GM18498 (cell line): ENCODE measurements around the gene FAM193A.

Experiments used
- ATAC-seq: cut with Tn5 transposase; IDR thresholded peaks from one replicate; pipeline ENCODE4 v1.9.1; 2021; ENCODE audit warnings: mild to moderate bottlenecking, moderate library complexity; ENCODE audit not compliant: unreplicated experiment

Gene FAM193A

GRCh38 chr4:2686379-2687265 is 150.2 kb downstream of the FAM193A start:
- ATAC-seq = no peak

DNA sequence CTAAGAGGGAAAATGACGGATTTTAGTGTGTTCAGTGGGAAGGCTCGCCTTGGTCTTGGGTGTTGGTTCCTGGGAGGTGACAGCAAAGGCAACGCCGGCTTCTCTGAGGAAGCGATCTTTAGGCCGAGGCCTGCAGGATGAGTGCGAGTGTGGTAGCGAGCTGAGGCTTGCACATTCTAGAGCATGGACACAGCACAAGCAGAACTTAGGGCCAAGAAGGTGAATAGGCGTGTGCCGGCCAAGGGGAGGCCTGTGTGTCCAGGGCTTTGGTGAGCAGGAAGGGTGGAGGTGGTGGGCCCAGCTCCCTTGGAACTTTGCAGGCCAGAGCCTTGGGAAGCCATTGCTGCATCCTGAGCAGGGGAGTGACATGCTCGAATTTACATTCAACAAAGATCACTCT is 151.8 kb downstream of the FAM193A start:
- no peak for ATAC-seq

DNA sequence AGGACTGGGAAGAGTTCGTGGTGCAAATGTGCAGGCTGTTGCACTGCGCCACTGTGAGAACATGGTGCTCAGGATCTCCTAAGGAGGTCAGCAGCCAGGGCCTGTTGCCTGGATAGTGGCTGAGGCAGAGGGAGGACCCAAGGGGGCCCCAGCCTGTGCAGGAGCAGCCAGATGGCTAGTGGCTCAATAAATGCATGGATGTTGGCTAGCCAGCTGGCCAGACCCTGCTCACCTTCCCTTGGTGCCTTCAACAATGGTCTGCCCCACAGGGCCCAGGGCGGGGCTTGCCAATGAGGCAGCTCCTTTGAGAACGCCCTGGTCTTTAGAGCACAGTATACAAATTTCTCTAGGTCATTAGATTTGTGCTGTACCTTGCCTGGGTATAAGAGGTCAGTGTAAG is 152.2 kb downstream of the FAM193A start:
- ATAC-seq = no peak

GRCh38 chr4:2689114-2689513 is 152.7 kb downstream of the FAM193A start:
- ATAC-seq = no peak

DNA sequence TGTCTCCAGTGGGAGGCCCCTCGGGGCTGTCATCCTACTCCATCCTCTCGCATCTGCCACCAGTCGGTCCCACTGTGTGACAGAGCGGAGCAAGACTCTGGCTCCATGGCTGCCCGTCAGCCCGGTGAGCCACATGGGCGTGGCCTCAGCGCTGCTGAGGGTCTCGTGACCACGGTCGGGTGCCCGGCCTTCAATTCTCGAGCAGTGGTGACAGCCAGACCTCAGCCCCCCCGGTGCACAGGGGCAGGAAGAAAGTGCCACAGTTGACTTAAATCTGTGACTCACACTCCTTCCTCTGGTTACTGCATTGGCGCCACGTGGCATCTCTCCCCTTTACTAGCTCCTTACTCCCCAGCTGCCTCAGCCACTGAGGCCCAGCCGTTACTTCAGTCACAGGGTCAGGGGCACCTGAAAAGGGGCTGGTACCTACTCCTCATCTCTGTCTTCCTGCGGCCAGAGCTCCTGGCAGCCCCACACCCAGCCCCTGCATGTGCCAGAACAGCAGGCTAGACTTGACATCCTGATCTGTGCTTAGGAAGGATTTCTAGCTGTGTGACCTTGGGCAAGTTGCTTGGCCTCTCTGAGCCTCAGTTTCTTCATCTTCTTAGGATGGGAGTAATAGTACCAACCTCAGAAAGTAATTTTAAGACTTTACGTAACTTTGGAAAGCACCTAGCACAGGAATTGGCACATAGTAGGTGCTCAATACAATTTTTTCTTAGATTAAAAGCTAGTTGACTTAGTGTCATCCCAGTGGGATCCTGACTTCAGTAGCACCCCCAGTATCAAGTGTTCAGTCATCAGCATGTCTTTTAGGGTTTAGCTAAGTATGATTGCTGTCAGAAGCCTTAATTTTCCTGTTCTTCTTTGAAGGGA is 153.6 kb downstream of the FAM193A start:
- peak; percentile 63 for ATAC-seq

GRCh38 chr4:2691313-2691712 is 154.9 kb downstream of the FAM193A start:
- no peak for ATAC-seq

DNA sequence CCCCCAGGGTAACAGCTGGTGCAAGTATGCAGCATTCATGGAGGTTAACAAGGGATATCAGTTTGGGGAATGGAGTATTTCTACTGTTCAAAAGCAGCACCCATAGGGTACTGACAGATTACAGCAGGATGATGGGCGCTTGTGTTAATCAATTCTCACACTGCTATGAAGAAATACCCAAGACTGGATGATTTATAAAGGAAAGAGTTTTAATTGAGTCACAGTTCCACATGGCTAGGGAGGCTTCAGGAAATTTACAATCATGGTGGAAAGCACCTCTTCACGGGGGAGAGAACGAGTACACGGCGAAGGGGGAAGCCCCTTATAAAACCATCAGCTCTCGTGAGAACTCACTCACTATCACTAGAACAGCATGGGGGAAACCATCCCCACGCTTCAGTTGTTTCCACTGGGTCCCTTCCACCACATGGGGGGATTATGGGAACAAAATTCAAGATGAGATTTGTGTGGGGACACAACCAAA is 155.5 kb downstream of the FAM193A start:
- ATAC-seq = no peak

DNA sequence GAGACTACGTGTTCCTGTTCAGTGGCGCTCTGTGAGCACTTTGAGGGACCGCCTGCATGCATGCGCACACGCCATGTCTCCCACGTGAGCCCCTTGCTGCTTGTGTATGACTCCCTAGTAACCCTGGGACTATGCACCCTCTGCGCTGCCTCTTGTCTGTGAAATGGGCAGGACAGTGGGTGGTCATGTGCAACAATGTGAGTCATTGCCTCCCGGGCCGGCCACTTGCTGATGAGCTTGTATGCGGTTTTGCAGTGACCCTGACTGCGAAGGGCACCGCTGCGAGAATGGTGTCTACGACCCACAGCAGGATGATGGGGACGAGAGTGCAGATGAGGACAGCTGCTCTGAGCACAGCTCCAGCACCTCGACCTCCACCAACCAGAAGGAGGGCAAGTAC is 158.2 kb downstream of the FAM193A start:
- no peak for ATAC-seq

DNA sequence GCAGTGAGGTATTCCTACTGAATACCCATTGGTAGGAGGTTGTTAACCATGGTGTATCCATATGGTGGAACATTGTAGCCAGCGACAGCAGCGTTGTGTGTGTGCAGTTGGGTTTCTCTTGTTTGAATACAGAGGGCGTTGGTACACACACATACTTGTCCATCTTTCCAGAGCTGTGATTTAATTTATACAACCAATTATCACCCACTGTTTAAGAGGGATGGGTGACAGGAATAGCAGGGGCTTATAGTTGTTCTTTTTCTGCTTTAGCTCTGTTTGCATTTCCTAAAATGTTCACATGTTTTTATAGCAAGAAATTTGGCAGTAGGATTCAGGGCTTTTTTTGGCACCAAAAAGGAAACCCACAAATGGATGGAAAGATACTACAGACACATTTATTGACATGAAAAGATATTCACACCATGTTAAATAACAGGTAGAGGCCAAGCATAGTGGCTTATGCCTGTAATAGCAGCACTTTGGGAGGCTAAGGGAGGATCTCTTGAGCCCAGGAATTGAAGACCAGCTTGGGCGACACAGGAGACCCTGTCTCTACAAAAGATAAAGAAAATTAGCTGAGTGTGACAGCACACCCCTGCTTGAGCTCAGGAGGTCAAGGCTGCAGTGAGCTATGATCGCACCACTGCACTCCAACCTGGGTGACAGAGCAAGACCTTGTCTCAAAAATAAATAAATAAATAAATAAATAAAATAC is 159.1 kb downstream of the FAM193A start:
- no peak for ATAC-seq

DNA sequence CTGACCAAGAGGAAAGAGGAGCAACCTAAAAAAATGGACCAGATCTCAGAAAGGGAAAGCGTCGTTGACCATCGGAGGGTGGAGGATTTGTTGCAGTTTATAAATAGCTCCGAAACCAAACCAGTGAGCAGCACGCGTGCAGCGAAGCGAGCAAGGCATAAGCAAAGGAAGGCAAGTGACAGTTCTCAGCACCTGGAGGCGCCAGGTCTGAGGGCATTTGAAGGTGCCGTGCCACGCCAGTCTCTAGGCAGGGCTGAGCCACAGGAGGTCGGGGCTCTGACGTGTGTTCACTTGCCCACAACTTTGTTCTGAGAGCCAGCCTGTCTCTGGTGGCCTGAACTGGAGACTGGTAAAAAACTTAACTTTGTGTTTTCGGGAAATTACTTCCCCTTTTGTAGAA is 160.0 kb downstream of the FAM193A start:
- peak; percentile 94 for ATAC-seq

- ATAC-seq = no peak
Measured at GRCh38 chr4:2697995-2698414, 161.6 kb downstream of the FAM193A start.

DNA sequence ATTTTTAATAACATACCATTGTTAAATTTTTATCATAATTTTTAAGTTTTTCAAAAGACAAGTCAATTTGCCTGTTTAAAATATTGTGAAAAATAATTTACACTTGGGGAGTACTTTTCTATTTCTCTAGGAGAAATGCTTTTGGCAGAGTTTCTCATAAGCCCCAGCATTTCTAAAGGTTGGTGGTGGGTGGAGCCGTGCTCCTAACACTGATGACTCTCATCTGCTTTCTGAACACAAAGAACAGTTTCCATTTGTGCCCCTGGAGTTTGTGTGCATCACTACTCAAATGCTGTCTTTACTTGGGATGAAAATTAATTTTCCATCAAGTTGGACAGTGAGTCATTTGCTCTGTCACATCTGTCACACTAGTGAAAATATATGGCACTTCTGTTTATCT is 162.1 kb downstream of the FAM193A start:
- ATAC-seq = no peak

- no peak for ATAC-seq
Measured at GRCh38 chr4:2698951-2699505, 162.6 kb downstream of the FAM193A start.

GRCh38 chr4:2699534-2699933 is 163.1 kb downstream of the FAM193A start:
- ATAC-seq = no peak

DNA sequence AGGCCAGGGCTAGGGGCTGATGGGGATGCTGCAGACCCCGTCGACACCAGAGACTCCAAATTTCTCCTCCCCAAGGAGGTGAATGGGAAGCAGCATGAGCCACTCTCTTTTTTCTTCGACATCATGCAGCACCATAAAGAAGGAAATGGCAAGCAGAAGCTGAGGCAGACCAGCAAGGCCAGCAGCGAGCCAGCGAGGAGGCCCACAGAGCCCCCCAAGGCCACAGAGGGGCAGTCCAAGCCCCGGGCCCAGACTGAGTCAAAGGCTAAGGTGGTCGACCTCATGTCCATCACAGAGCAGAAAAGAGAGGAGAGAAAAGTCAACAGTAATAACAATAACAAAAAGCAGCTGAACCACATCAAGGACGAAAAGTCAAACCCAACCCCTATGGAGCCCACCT is 163.6 kb downstream of the FAM193A start:
- ATAC-seq = no peak

GRCh38 chr4:2702361-2702760 is 165.9 kb downstream of the FAM193A start:
- no peak for ATAC-seq

GRCh38 chr4:2702770-2703169 is 166.3 kb downstream of the FAM193A start:
- ATAC-seq = no peak

DNA sequence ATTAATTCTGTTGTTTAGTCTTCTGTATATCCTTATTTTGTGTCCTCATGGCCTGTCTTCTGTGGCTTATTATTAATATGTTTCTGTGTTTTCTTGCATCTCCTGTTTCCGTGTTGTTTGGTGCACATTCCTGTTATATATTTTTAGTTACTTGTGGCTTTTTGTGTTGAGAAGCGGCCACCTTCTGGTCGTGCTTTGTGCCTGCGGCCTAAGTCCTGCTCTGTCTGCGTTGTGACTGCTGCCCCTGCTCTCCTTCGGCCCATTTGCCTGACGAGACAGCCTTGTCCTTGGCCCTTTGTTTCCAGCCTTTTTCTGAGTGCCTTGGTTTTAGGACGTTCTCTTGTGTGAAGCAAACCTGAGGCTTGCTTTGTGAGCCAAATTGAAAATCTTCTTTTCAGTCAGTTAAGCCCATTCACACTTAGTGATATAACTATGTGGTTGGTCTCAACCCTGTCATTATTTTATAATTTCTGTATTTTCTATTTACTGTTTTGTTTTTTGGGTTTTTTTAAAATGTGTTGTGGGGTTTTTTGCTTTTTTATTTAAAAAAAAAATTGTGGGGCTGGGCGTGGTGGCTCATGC is 175.9 kb downstream of the FAM193A start:
- no peak for ATAC-seq

DNA sequence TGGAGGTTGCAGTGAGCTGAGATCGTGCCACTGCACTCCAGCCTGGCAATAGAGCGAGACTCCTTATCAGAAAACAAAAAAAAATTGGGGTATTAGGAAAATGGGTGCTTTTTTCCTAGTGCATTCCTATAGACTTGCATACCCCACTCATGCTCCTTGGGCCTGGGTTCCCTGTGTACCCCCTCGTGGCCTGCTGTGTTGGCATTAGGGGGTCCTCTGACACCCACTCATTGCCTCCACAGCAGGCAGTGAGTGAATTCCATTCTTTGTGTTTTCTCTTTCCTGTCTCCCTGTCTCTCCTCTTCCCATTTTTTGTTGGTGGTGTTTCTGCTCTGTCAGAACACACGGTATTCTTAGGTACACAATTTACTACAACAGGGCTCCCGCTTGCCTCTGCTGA is 176.9 kb downstream of the FAM193A start:
- no peak for ATAC-seq

DNA sequence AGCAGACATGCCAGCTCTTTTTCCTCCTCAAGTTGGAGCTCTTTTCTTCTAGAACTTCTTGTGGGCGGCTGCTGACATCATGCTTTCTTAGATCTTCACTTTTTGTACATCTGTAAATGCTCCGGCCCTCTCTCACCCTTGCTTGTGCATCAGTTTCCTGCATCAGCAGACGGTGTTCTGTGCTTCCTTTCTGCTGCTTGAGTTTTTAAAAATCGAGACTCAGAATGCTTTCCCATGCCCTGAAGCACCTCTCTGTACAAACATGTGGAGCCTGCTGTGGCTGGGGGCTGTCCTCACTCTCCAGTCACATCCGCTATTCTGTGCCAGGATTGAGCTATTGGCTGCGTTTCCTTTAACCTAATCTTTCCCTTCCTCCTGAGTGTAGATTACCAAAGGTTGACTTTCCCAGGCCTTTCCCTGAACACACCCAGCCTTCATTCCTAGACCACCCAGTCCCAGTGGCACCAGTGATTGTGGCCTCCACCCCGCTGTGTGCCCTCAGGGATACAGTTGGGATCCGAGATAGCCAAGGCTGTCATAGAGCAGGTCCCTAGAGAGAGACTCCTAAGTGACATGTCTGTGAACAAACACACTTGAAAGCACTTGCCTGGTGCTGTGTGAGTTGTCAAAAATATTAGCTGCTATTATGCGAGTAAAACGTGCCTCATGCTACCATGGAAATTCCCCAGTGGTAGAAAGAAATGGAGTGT is 177.8 kb downstream of the FAM193A start:
- no peak for ATAC-seq
